Measurements from ENCODE around the gene ASCL3. TPM values are rescaled to one million over a fixed set of nuclear protein-coding genes. Genes with fewer than 3 reads are reported as not detected.
A peak's percentile ranks its signal among the peaks of the same experiment; 100 is the strongest.
"Not testable (repeated sequence)": the region's sequence is repeated elsewhere in the genome, so short reads cannot be mapped to it uniquely, and the experiment has no call there.

The ASCL3 gene
- total RNA-seq, 1 experiment from 2014 or later = not detected

GRCh38 chr11:8937159-8937558 lies 5.7 kb downstream of the ASCL3 start:
- Histone ChIP-seq H3K9me3 (ENCODE audit: low read length) (no peaks in the 10 kb centered on the region), H3K27me3 (ENCODE audit: low read length) (no peaks in the 10 kb centered on the region), H4K20me1 (ENCODE audit: low read length) (no peaks in the 10 kb centered on the region), H3K4me2 (ENCODE audit: low read length) (no peak overlapping the region), H3K9ac (ENCODE audit: low read length) (no peak overlapping the region), H3K36me3 (ENCODE audit: low read depth, low read length) (no peaks in the 10 kb centered on the region), H3K4me3 (ENCODE audit: low read length) (no peak overlapping the region), H2AFZ (ENCODE audit: low read length) (no peak overlapping the region), H3K27ac (ENCODE audit: low read length) (no peak overlapping the region), H3K9me2 (replicated peaks; ENCODE audit: low read length) (no peaks in the 10 kb centered on the region), H3K4me1 (ENCODE audit: insufficient read depth, low read length) (peaks cover 7% of the 10 kb centered on the region; the same call in 1 of the 2 replicates), H3K79me2 (ENCODE audit: low read length) (no peaks in the 10 kb centered on the region), H3F3A (ENCODE audit: low read length, unreplicated experiment) (no peaks in the 10 kb centered on the region)
- CTCF ChIA-PET = no interaction called here
- no peak for ATAC-seq
- no TSS peak for BruUV-seq (replicated peaks)
- POLR2A ChIA-PET (ENCODE audit: unreplicated experiment) = no interaction called here
- intact Hi-C loops (cut with micrococcal nuclease) = no loop called here
- TF ChIP-seq EZH2 (IDR thresholded peaks at IDR 0.05; ENCODE audit: low read length, unreplicated experiment) = no peak
- TF ChIP-seq EZH2phosphoT487 (IDR thresholded peaks at IDR 0.05; ENCODE audit: borderline replicate concordance, low read length) = no peak
- TF ChIP-seq, protein P1, sequence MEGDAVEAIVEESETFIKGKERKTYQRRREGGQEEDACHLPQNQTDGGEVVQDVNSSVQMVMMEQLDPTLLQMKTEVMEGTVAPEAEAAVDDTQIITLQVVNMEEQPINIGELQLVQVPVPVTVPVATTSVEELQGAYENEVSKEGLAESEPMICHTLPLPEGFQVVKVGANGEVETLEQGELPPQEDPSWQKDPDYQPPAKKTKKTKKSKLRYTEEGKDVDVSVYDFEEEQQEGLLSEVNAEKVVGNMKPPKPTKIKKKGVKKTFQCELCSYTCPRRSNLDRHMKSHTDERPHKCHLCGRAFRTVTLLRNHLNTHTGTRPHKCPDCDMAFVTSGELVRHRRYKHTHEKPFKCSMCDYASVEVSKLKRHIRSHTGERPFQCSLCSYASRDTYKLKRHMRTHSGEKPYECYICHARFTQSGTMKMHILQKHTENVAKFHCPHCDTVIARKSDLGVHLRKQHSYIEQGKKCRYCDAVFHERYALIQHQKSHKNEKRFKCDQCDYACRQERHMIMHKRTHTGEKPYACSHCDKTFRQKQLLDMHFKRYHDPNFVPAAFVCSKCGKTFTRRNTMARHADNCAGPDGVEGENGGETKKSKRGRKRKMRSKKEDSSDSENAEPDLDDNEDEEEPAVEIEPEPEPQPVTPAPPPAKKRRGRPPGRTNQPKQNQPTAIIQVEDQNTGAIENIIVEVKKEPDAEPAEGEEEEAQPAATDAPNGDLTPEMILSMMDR (conservative IDR thresholded peaks at IDR 0.05; ENCODE audit: low read depth, low read length) = no peak
- DNase-seq = no peak

GRCh38 chr11:8935789-8936188 lies 7.0 kb downstream of the ASCL3 start:
- H3K36me3 ChIP-seq (ENCODE audit: low read depth, low read length); H3K4me2 ChIP-seq (ENCODE audit: low read length); H3F3A ChIP-seq (ENCODE audit: low read length, unreplicated experiment); H3K9me2 ChIP-seq (replicated peaks; ENCODE audit: low read length); H3K79me2 ChIP-seq (ENCODE audit: low read length); H3K27me3 ChIP-seq (ENCODE audit: low read length); BruUV-seq (replicated peaks); H3K4me1 ChIP-seq (ENCODE audit: insufficient read depth, low read length); CTCF ChIA-PET; H4K20me1 ChIP-seq (ENCODE audit: low read length); H3K9me3 ChIP-seq (ENCODE audit: low read length); ATAC-seq; H3K27ac ChIP-seq (ENCODE audit: low read length); H2AFZ ChIP-seq (ENCODE audit: low read length); H3K9ac ChIP-seq (ENCODE audit: low read length); DNase-seq; intact Hi-C loops (cut with micrococcal nuclease); H3K4me3 ChIP-seq (ENCODE audit: low read length): not testable (repeated sequence)
- POLR2A ChIA-PET (ENCODE audit: unreplicated experiment) = interaction anchor here (0.7 kb wide), 1 partner anchor 21 kb away, joined by 8 read pairs; no protein-coding TSS in a partner anchor

DNA sequence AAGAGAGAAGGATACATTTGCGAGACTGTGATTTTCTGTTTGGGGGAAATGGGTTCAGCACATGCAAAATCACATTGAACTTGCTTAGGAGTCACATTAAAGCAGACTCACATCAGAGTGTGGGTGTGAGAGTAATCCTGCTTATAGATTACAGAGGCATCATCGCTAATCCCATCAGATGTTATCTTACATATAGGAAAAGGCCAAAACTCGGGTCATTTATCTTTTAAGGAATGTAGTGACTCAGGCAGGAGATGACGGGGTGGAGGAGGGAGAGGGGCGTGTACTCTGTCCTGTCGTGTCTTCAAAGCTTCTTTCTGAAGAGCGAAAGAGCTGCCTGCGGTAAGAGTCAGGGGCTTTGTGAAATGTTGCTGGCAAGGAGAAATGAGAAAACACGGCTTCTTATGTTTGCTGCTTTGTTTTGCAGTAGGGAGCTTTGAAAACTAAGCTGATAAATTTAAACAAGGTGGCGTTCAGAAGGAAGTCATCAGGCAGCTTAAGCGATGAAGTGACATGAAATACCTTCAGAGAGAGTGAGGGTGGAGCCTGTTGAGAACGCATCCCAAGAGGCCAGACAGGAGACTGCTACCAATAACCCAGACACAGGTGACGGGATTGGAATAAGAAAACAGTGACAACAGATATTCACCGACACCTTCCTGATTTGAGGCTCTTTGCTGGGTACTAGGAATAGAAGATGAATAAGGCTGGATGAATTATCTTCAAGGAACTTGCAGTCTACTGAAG lies 7.9 kb downstream of the ASCL3 start:
- Histone ChIP-seq H3K27ac (ENCODE audit: low read length) (no peak overlapping the region), H3F3A (ENCODE audit: low read length, unreplicated experiment) (no peaks in the 10 kb centered on the region), H3K9ac (ENCODE audit: low read length) (no peak overlapping the region), H2AFZ (ENCODE audit: low read length) (no peak overlapping the region), H3K4me3 (ENCODE audit: low read length) (no peak overlapping the region; the same call in 1 of the 2 replicates), H3K4me2 (ENCODE audit: low read length) (peak overlapping the region; percentile 41), H4K20me1 (ENCODE audit: low read length) (no peaks in the 10 kb centered on the region), H3K36me3 (ENCODE audit: low read depth, low read length) (no peaks in the 10 kb centered on the region), H3K27me3 (ENCODE audit: low read length) (no peaks in the 10 kb centered on the region), H3K9me2 (replicated peaks; ENCODE audit: low read length) (no peaks in the 10 kb centered on the region), H3K4me1 (ENCODE audit: insufficient read depth, low read length) (peaks cover 7% of the 10 kb centered on the region; the same call in 1 of the 2 replicates), H3K79me2 (ENCODE audit: low read length) (no peaks in the 10 kb centered on the region), H3K9me3 (ENCODE audit: low read length) (no peaks in the 10 kb centered on the region)
- ChIA-PET CTCF (interaction anchor here (0.6 kb wide), 1 partner anchor 51 kb away, joined by 3 read pairs; no protein-coding TSS in a partner anchor), POLR2A (ENCODE audit: unreplicated experiment) (no interaction called here)
- DNase-seq (peak; percentile 57), ATAC-seq (peak; percentile 85)
- no peak for TF ChIP-seq EZH2phosphoT487 (IDR thresholded peaks at IDR 0.05; ENCODE audit: borderline replicate concordance, low read length)
- TF ChIP-seq EZH2 (IDR thresholded peaks at IDR 0.05; ENCODE audit: low read length, unreplicated experiment) = no peak
- TF ChIP-seq, protein P1 (conservative IDR thresholded peaks at IDR 0.05; ENCODE audit: low read depth, low read length) = no peak
- BruUV-seq (replicated peaks) = no TSS peak
- intact Hi-C loops (cut with micrococcal nuclease) = no loop called here

Measured in PC-3 (cell line).